HG02678 (cell line): ENCODE data around the gene PEAK1.

Experiments used
- ATAC-seq: cut with Tn5 transposase; IDR thresholded peaks from one replicate; pipeline ENCODE4 v1.9.1; 2021; ENCODE audit warnings: mild to moderate bottlenecking, moderate library complexity; ENCODE audit not compliant: unreplicated experiment

The PEAK1 gene

DNA sequence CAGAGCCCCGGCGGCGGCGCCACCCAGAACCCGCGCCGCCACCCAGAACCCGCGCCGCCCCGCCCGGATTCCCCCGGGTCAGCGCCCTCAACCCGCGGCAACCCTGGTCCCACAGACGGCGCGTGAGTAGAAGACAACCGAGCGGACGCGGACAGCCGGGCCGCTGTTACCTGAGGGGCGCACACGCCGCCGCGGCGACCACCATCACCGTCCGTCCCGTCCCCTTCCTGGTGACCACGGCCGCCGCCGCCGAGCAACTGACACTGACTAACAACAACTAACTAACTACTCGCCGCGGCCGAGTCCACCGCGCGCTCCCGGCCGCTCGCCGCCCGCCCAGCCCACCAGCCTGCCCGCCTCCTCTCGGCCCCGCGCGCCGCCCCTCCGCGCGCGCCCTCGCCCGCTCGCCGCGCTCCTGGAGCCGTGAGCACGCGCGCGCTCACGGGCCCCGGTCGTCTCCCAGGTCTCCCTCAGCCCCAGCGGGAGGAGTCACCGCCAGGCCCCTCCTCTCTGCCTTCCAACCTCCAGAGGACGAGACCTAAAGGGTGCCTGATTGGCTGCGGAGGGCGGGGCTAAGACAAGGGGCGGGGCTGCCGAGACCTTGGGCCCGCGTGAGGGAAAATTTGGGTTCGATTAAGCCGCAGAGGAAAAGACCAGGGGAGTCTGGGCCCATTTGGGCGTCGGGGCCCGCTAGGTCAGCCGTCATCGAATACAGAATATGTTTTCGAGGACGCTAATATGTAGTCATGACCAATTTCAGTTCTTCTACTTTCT, at the start of gene PEAK1:
Gene PEAK1, minus strand, starts transcription at position 269 of the 774 bp plus-strand sequence. CDS start 238,178 bp downstream, outside the sequence.
- peak; percentile 93 for ATAC-seq

- ATAC-seq: no peak
Observed at GRCh38 chr15:77468896-77469295, 49.0 kb upstream of the PEAK1 start.

DNA sequence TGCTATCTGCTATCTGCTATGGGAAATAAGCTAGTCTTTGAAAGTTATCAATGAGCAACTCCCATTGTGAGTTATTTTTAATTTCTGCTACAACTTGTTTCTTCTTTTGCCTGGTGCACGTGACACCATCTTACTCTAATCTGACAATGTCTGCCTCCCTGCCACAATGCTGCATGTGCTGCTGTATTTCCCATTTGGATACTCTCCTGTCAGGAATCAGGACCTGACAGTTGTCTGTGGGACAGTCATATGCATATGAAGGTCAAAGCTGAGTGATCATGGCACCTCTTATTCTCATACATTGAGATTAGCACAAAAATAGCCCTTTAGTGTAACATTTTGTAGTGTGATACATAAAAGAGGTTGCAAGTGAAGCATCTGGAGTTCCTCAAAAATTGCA, 46.6 kb upstream of the PEAK1 start:
- no peak for ATAC-seq

GRCh38 chr15:77464129-77464865, 44.4 kb upstream of the PEAK1 start:
- no peak for ATAC-seq

- ATAC-seq: no peak
Observed at GRCh38 chr15:77461486-77461885, 41.6 kb upstream of the PEAK1 start.

DNA sequence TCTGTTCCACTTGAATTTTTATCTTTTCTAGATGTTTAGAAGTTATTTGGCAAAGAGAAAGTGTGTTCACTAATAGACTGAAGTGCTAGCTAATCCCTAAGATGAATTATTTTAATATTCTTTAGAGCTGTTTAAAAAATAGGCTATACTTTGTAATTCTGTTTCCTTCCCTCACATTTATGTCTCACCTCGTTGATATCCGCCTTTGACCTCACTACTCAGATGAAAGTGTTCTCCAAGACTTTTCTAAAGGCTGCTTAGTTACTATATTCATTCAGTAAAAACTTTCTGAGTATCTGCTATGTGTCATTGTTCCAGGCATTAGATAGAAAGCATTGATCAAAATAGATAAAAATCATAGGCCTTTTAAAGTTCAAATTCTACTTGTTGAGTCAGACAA, 39.1 kb upstream of the PEAK1 start:
- no peak for ATAC-seq

DNA sequence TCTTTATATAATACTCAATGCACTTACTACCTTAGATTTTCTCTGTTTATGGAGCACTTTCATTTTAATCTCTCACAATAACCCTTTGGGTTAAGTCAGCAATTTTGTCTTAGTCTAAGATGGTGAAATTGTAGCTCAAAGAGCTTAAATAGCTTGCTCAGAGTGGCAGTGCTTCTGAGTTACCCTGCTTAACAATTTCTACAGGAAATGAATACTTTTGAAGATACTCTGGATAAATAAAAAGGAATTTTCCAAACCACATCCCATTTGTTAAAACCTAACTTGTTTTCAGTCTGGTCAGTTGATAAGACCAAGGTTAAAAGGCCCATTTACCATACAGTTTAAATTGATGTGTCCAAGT, 38.0 kb upstream of the PEAK1 start:
- ATAC-seq: no peak

DNA sequence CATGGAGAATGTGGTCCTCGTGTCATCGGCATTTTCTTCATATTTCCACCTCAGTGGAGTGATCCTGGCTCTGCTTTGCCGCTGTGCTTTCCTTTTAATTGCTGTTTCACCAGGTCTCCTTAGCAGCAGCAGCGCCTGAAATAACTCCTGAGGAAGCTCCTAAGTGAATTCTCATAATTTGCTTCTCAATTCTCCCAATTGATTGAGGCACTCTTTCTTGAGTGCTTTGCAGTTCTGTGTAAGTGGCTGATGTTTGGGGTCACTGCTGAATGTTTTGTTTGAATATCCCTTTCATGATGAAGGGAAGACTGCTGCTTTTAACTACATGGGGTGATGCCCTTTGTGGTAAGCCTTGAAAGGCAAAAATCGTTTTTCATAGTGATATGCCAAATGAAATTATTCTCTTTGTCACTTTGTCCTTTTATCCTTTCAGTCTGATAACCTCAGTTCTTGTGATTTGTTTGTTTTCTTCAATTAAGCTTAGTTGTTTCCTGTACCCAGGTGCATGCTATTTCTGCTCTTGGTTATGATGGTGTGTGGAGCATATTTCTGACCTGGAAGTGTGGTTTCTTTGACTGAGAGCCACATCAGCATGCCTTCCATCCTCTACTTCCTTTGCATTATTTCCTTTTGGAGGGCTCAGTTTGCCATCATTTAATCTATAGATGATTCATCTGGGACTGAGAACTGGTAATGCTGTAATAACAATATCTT, 37.4 kb upstream of the PEAK1 start:
- ATAC-seq: no peak

GRCh38 chr15:77456746-77457145, 36.8 kb upstream of the PEAK1 start:
- ATAC-seq: no peak

DNA sequence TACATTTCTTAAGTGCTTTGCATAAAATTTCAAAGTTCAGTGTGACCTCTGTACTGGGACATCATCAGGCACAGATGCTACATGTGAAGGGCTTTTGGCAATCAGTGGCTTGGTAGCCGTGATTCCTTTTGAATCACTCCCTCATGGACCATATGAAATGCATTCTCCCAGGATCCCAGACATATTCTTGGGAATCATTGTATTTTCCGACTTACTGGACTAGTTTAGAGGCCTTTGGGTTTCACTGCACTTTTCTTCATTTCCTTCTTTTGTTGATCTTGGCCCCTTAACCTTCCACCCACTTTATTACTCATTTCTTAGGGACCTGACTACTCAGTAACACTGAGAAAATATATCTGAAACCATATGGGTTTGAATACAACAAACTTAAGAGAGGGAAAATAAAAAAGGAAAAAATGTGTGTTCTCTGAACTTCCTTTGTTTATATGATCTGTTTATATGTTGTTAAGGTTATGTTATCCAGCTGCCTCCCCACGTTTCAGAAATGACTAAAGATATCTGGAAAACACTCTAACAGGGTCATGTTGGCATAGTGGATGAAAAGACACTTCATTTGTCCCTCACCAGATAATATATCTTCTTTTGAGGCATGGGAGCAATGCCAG, 35.9 kb upstream of the PEAK1 start:
- no peak for ATAC-seq

GRCh38 chr15:77454951-77455350, 35.0 kb upstream of the PEAK1 start:
- no peak for ATAC-seq

GRCh38 chr15:77454265-77454664, 34.4 kb upstream of the PEAK1 start:
- ATAC-seq: no peak

DNA sequence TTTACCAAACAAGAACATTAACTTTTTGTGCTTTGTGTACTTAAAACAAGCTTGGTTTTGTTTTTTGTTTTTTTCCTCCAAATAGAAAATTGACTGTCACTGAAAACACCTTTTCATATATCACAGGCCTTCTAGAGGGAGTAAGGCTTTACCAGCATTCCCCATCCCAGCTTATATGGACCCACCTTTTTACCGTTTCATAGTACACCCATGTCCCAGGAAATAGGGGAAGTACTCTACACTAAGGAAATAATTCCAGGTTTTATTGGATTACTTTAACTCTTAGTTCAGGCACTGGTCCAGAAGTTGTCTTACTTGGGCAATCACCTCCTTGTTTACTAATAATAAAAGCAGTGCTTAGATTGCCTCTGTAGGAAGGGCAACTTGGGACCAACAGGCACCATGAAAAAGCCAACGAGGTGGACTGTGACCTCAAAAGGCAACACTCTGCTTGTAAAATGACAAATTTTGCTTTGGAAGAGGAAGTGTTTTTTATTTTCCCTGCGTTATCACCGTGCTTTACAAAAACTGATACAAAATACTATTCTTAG, 27.0 kb upstream of the PEAK1 start:
- ATAC-seq: no peak

GRCh38 chr15:77440378-77440999, 20.6 kb upstream of the PEAK1 start:
- peak; percentile 76 for ATAC-seq

DNA sequence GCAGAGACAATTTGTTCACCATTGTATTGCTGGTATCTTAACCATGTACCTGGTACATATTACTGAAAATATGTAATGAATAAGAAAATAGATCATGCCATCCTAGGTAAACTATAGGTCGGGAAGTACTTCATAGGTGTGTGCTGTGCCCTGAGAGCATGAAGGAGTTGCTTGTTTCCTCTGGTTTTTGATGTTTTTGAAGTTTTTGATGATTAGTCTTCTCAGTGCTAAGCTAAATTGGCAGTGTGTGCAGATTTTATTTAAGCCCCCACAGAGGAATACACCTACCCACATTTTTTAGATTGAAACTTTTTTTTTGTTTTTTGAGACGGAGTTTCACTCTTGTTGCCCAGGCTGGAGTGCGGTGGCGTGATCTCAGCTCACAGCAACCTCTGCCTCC, 17.4 kb upstream of the PEAK1 start:
- ATAC-seq: no peak

DNA sequence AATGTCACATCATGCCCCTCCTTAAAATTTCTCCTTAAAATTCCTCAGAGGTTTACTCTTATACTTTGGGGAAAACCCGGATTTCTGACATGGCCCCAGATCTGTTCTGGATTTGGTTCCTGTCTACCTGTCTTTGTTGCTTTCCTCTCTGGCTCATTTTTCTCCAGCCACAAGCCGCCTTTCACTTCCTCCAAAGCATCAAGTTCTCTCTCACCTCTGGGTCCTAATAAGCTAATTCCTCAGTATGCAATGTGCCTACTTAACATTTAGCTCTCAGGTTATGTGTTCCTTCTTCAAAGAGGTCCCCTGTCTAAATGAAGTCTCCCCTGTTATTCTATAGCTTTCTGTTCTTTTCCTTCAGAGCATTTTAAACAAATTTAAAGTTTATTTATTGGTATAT, 16.9 kb upstream of the PEAK1 start:
- ATAC-seq: no peak

GRCh38 chr15:77430652-77431051, 10.7 kb upstream of the PEAK1 start:
- ATAC-seq: no peak

- no peak for ATAC-seq
Observed at GRCh38 chr15:77430213-77430612, 10.3 kb upstream of the PEAK1 start.

- no peak for ATAC-seq
Observed at GRCh38 chr15:77426871-77427270, 7.0 kb upstream of the PEAK1 start.

GRCh38 chr15:77426377-77426776, 6.5 kb upstream of the PEAK1 start:
- ATAC-seq: no peak

GRCh38 chr15:77425104-77425503, 5.2 kb upstream of the PEAK1 start:
- ATAC-seq: no peak
